Measurements from ENCODE around the gene HAGHL. TPM values are rescaled to one million over a fixed set of nuclear protein-coding genes. Genes with fewer than 3 reads are reported as not detected.

The HAGHL gene
- total and polyA plus RNA-seq, 12 donors = 0.35 to 63.5 (median 6.0) TPM; not detected in 1

DNA sequence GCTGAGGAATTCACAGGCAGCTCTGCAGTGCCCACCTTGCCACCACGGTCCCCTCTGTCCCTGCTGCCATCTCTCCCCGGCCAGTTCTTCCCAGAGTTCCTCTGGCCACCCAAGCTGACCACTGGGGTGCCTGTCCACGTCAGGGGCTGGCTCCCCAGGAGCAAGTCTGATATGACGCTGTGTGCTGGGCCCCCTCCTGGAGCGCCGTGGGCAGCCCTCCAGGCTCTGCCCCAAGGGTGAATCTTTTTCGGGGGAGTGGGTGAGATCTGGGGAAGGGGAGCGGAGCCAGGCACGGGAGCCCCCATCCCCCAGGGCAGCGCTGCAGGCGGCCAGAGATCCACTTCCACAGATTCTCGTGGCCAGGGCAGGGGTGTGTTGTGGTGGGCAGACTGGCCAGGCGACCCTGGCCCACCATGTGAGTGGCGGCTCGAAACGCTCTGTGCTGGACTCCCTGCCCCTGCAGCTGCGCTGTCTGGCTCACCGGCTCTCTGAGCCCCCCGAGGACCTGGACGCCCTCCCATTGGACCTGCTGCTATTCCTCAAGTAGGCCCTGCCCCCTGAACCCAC, 37.4 kb downstream of the HAGHL start:
- TF ChIP-seq, protein P1, sequence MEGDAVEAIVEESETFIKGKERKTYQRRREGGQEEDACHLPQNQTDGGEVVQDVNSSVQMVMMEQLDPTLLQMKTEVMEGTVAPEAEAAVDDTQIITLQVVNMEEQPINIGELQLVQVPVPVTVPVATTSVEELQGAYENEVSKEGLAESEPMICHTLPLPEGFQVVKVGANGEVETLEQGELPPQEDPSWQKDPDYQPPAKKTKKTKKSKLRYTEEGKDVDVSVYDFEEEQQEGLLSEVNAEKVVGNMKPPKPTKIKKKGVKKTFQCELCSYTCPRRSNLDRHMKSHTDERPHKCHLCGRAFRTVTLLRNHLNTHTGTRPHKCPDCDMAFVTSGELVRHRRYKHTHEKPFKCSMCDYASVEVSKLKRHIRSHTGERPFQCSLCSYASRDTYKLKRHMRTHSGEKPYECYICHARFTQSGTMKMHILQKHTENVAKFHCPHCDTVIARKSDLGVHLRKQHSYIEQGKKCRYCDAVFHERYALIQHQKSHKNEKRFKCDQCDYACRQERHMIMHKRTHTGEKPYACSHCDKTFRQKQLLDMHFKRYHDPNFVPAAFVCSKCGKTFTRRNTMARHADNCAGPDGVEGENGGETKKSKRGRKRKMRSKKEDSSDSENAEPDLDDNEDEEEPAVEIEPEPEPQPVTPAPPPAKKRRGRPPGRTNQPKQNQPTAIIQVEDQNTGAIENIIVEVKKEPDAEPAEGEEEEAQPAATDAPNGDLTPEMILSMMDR (IDR thresholded peaks at IDR 0.05) = no peak
- DNase-seq = no peak
- Histone ChIP-seq H3K9me3 (replicated peaks in 1 of 3) (no peaks in the 10 kb centered on the region), H3K36me3 (replicated peaks in 1 of 2) (no peaks in the 10 kb centered on the region), H3K4me3 (no peak overlapping the region), H3K27ac (no peak overlapping the region), H3K4me1 (replicated peaks in 1 of 2) (no peaks in the 10 kb centered on the region), H3K27me3 (no peaks in the 10 kb centered on the region)
- intact Hi-C loops (cut with DNase I) = no loop called here
- 43 to 69% (median 62%) methylated on average over 6 to 20 of the region's 20 CpGs for WGBS, 4 donors

DNA sequence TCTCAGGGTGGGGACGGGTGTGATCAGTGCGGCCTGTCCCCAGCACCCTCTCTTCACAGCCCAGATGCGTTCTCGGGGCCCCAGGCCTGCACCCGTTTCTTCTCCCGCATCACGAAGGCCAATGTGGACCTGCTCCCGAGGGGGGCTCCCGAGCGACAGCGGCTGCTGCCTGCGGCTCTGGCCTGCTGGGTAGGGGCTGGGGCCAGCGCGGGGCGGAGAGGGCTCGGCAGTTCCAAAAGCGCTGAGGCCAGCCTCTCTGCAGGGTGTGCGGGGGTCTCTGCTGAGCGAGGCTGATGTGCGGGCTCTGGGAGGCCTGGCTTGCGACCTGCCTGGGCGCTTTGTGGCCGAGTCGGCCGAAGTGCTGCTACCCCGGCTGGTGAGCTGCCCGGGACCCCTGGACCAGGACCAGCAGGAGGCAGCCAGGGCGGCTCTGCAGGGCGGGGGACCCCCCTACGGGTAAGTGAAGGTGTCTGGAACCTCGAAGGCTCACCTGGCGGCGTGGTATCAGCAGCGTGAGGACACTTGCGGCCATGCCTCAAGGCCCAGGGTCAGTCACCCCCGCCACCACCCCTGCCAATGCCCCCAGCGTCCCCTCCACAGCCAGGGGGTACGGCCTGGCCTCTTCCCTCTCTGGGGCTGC, 38.1 kb downstream of the HAGHL start:
- no peaks in the 10 kb centered on the region for H3K4me1 ChIP-seq (replicated peaks in 1 of 2)
- WGBS, 4 donors = 69 to 89% (median 84%) methylated on average over 8 to 38 of the region's 38 CpGs
- no peak for DNase-seq
- intact Hi-C loops (cut with DNase I) = no loop called here
- H3K36me3 ChIP-seq (replicated peaks in 1 of 2) = no peaks in the 10 kb centered on the region
- TF ChIP-seq, protein P1 (IDR thresholded peaks at IDR 0.05) = no peak
- no peak for TF ChIP-seq POLR2A (IDR thresholded peaks at IDR 0.05)
- H3K4me3 ChIP-seq = no peak overlapping the region
- no peaks in the 10 kb centered on the region for H3K9me3 ChIP-seq (replicated peaks in 1 of 3)
- no peaks in the 10 kb centered on the region for H3K27me3 ChIP-seq
- no peak overlapping the region for H3K27ac ChIP-seq

DNA sequence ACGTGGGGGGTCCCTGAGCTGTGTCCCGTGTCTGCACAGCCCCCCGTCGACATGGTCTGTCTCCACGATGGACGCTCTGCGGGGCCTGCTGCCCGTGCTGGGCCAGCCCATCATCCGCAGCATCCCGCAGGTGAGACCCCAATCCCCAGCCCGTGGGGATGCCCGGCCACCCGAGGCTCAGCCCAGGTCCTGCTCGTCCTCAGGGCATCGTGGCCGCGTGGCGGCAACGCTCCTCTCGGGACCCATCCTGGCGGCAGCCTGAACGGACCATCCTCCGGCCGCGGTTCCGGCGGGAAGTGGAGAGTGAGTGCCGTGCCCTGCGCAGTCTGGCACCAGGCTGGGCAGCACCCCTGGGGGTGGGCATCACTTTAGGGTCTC, 38.6 kb downstream of the HAGHL start:
- no peaks in the 10 kb centered on the region for H3K9me3 ChIP-seq (replicated peaks in 1 of 3)
- DNase-seq = no peak

DNA sequence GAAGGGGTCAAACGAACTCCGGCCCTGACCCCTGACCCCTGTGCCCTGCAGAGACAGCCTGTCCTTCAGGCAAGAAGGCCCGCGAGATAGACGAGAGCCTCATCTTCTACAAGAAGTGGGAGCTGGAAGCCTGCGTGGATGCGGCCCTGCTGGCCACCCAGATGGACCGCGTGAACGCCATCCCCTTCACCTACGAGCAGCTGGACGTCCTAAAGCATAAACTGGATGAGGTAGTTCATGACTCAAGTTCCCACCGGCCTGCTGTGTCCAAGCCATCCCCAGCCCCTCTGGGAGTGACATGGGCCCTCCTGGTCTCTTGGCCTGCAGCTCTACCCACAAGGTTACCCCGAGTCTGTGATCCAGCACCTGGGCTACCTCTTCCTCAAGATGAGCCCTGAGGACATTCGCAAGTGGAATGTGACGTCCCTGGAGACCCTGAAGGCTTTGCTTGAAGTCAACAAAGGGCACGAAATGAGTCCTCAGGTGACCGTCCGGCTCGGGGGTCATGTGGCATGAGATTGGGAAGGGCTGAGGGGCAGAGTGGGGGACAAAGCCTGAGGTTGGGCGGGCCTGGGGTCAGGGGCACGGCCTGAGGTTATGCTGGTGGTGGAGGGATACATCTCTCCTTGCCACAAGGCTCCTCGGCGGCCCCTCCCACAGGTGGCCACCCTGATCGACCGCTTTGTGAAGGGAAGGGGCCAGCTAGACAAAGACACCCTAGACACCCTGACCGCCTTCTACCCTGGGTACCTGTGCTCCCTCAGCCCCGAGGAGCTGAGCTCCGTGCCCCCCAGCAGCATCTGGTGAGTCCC, 39.3 kb downstream of the HAGHL start:
- Histone ChIP-seq H3K27me3 (no peaks in the 10 kb centered on the region), H3K27ac (no peak overlapping the region), H3K4me1 (replicated peaks in 1 of 2) (no peaks in the 10 kb centered on the region), H3K4me3 (no peak overlapping the region), H3K36me3 (replicated peaks in 1 of 2) (no peaks in the 10 kb centered on the region), H3K9me3 (replicated peaks in 1 of 3) (no peaks in the 10 kb centered on the region)
- no peak for DNase-seq
- WGBS, 4 donors = 82 to 87% (median 83%) methylated on average over 17 to 29 of the region's 29 CpGs
- intact Hi-C loops (cut with DNase I) = no loop called here
- TF ChIP-seq, protein P1 (IDR thresholded peaks at IDR 0.05) = no peak
- TF ChIP-seq POLR2A (IDR thresholded peaks at IDR 0.05) = no peak

More for the DNA sequence above, 38.6 kb downstream of the HAGHL start:
- Histone ChIP-seq H3K4me1 (replicated peaks in 1 of 2) (no peaks in the 10 kb centered on the region), H3K27me3 (no peaks in the 10 kb centered on the region), H3K36me3 (replicated peaks in 1 of 2) (no peaks in the 10 kb centered on the region), H3K4me3 (no peak overlapping the region), H3K27ac (no peak overlapping the region)
- intact Hi-C loops (cut with DNase I) = no loop called here
- WGBS, 4 donors = 88 to 96% (median 91%) methylated on average over 9 to 29 of the region's 29 CpGs
- TF ChIP-seq, protein P1 (IDR thresholded peaks at IDR 0.05) = no peak
- TF ChIP-seq POLR2A (IDR thresholded peaks at IDR 0.05) = no peak

Measured in adrenal gland (tissue), 12 donors.